LNCAP (cell line): ENCODE measurements around the gene GNAL.

Source experiments
- TF ChIP-seq, protein P1 (sequence below): fragments of 450-650 bp; IDR thresholded peaks from 2 replicates; pipeline ENCODE4 v1.5.1; 2017; ENCODE audit warnings: mild to moderate bottlenecking

Gene GNAL

DNA sequence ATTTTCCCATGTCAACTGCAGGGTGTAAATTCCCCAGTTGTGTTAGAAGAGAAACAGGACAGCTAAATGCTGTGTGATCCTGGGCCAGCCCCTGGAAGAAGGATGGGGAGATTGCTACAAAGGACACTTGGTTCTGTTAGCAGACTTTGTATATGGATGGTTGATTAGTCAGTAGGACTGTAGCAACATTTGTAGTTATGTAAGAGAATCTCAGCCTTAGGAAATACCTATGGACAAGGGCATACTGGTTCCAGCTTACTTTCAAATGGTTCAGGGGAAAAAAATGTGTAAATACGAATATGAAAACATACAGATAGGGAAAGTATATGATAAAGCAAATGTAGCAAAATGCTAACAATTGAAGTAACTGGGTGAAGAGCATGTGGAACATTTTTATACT is 47.6 kb downstream of the GNAL start:
- TF ChIP-seq, protein P1, sequence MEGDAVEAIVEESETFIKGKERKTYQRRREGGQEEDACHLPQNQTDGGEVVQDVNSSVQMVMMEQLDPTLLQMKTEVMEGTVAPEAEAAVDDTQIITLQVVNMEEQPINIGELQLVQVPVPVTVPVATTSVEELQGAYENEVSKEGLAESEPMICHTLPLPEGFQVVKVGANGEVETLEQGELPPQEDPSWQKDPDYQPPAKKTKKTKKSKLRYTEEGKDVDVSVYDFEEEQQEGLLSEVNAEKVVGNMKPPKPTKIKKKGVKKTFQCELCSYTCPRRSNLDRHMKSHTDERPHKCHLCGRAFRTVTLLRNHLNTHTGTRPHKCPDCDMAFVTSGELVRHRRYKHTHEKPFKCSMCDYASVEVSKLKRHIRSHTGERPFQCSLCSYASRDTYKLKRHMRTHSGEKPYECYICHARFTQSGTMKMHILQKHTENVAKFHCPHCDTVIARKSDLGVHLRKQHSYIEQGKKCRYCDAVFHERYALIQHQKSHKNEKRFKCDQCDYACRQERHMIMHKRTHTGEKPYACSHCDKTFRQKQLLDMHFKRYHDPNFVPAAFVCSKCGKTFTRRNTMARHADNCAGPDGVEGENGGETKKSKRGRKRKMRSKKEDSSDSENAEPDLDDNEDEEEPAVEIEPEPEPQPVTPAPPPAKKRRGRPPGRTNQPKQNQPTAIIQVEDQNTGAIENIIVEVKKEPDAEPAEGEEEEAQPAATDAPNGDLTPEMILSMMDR, result no peak

DNA sequence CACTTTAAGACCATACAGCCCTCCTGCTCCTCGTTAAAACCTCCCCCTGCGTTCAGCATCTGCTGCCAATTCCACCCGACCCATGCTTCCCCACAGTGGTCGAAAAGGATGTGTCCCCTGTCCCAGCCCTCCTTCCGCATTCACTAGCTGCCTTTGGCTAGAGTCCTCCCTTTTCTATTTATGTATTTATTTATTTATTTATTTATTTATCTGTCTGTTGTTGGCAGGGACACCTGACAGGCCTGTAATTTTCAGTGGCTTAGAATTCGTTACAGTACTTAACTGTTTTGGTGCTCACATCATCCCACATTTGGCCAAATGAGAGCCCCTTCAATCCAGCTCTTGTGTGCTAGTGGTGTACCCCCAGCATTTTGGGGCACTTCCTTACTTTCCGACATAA is 50.8 kb downstream of the GNAL start:
- TF ChIP-seq, protein P1, result no peak

DNA sequence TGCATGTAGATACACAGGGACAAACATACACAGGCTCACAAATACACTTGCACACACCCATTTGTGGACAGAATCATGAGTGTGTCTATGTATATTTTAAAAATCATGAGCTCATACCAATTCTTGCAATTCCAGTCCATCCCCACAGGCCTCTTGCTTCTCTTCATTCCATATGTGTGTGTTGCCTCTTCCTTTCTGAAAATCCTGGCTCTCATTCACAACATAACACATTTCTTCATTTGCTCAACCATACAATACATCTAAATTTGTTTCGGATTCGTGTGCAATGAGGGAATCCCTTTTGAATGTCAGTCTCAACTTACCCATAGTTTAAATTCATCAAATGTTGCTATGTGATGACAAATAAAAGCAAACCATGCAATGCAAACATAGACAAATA is 51.4 kb downstream of the GNAL start:
- TF ChIP-seq, protein P1, result no peak

DNA sequence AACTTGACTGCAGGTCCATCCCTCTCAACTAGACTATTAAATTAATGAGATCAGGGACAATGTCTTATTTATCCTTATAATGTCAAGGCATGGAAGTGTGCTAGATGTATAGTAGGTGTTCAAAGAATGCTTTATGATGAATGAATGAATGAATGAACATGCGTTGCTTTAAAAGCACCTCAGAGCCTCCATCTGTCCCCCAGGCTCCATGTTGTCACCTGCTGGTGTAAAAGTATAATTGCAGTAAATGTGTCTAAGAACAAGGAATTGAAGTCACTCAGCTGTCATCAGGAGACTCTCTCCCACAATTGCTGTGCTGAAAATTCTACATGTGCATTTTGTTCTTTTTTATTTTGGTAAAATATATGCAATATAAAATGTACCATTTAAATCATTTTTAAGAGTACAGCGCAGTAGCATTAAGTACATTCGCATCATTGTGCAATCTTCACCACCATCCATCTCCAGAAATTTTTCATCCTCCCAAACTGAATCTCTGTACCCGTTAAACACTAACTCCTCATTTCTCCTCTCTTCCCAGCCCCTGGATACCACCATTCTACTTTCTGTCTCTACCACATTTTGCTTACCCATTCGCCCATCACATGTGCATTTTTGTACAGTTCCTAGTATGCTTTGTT is 52.6 kb downstream of the GNAL start:
- TF ChIP-seq, protein P1, result peak; percentile 73

DNA sequence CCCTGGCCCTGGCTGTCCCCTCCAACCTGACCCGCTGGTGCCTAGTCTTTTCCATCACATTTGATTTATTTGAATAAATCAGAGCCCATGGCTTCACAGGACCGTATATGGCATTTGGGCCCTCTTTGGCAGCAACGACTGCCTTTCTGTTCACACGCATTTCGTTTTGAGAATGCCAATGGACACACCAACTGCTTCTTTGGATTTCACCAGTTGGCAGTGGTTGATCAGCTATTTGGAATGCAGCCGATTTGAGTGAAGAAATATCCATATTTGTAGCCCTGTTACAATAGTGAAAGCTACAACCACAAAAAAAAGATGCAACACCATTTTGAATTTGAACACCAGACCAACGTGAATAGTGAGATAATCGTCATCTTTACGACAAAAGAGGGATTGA is 56.5 kb downstream of the GNAL start:
- TF ChIP-seq, protein P1, result no peak

DNA sequence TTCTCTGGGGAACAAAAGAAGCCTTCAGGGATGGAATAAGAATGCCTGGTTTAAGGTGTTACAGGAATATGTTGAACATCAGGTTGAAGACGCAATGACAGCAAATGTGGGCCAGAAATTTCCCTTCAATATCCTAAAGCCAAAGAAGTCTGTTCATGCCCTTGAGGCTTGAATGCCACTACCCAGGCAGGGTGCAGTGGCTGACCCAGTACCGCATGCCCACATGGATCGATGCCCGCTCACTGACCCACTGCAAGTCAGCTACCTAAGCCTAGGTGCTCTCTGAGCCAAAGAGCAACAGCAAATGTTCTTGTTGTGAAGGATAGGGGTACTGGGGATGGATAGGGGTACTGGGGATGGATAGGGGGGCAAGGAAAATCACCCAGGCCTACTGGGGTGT is 58.2 kb downstream of the GNAL start:
- TF ChIP-seq, protein P1, result no peak

DNA sequence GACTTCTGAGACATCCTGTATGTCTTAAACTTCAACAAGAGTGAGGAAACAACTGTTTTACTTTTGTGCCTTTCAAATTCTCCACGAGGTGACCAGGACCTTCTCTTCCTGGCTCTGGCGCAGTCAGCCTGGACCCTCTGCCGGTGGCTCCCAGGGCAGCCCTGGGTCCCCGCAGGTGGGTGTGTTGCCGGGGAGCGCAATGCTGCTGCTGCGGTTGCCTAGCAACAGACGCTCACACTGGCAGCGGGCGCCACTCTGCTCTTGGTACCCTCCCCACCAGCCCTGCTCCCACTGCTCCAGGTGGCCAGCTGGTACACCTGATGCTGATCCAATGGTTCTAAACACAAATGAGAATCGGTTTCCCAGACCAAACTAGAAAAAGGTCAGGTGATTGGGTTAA is 58.7 kb downstream of the GNAL start:
- TF ChIP-seq, protein P1, result no peak

DNA sequence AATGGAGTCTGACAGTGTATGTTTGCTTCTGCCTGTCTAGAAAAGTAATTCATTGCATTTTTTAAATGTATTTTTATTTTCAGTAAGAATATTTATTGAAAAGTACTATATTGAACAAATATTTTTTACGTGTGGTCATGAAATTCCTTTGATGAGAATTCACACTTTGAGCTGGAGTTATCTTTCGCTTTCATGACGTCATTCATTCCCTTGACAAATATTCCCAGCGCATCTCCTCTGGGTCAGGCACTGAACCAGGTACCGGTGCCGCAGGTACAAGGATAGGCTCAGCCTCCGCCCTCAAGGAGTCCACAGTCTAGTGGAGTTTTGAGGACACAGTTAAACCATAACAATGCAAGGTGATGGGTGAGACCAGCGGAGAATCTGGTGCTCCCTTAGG is 60.2 kb downstream of the GNAL start:
- TF ChIP-seq, protein P1, result no peak
